Fibroblast of skin of left quadriceps (primary cell): ENCODE results near the gene GIPR.
A peak's percentile ranks its signal among the peaks of the same experiment; 100 is the strongest.
"Not testable (repeated sequence)": the region's sequence is repeated elsewhere in the genome, so short reads cannot be mapped to it uniquely, and the experiment has no call there.

Experiments
- DNase-seq, 2 experiments: peaks; one replicate each; pipeline ENCODE4 v3.0.0-alpha.2; 2013; ENCODE audit warnings: low read depth in 2 of 2

Gene GIPR, protein sequence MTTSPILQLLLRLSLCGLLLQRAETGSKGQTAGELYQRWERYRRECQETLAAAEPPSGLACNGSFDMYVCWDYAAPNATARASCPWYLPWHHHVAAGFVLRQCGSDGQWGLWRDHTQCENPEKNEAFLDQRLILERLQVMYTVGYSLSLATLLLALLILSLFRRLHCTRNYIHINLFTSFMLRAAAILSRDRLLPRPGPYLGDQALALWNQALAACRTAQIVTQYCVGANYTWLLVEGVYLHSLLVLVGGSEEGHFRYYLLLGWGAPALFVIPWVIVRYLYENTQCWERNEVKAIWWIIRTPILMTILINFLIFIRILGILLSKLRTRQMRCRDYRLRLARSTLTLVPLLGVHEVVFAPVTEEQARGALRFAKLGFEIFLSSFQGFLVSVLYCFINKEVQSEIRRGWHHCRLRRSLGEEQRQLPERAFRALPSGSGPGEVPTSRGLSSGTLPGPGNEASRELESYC

GRCh38 chr19:45667620-45668341, at the start of gene GIPR:
TSS of gene GIPR (plus strand) at chr19:45668221. CDS start at chr19:45669521, 1,300 bp downstream.
- DNase-seq = no peak

DNA sequence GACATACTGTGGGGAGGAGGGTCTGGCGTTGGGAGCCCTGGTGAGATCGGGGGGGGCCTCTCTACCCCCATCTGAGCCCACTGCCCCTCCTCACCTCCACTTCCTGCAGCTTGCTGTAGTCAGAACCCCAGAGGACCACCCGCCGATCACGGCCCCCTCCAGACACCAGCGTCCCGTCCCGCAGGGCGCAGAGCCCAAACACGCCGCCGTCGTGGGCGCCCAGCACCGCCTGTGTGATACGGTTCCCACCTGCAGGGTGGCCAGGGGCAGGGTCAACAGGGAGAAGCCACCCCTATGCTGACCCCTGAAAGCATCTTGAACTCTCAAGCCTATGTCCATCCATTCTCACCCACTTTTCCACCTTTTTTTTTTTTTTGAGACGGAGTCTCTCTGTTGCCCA, 46.6 kb upstream of the GIPR start:
- DNase-seq = no peak

DNA sequence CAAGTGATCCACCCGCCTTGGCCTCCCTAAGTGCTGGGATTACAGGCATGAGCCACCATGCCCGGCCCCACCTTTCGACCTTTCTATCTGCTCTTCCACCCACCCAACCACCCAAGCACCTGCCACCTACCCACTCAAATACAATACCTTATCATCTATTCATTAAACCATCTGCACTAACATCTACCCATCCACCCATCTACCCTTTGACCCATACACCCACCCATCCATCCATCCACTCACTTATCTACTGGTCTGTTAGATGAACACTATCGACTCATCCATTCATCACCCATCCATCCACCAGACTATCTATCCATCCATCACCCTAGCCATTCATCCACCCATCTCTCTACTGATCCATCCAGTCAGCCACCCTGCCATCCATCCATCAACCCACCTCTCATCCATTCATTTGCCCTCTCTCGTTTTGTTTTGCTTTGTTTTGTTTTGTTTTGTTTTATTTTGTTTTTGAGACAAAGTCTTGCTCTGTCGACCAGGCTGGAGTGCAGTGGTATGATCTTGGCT, 46.0 kb upstream of the GIPR start:
- DNase-seq = no peak

- no peak for DNase-seq
Observed at GRCh38 chr19:45623984-45624383, 44.0 kb upstream of the GIPR start.

GRCh38 chr19:45628219-45628618, 39.8 kb upstream of the GIPR start:
- DNase-seq = not testable (repeated sequence)

GRCh38 chr19:45629704-45630103, 38.3 kb upstream of the GIPR start:
- no peak for DNase-seq

DNA sequence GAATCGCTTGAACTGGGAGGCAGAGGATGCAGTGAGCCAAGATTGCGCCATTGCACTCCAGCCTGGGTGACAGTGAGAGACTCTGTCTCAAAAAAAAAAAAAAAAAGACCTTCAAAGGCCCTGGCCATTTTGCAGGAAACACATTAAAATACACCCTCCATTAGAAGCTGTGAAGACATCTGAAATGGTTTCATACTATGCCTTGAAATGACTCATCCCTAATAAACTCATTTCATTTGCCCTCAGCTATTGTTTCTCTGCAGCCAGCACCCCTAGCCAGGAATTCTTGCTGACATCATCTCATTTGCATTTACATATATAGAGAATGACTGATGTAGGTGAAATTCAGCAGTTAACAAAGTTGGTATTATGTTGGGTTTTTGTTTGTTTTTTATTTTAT, 37.6 kb upstream of the GIPR start:
- peak; percentile 88 to 89 for DNase-seq

DNA sequence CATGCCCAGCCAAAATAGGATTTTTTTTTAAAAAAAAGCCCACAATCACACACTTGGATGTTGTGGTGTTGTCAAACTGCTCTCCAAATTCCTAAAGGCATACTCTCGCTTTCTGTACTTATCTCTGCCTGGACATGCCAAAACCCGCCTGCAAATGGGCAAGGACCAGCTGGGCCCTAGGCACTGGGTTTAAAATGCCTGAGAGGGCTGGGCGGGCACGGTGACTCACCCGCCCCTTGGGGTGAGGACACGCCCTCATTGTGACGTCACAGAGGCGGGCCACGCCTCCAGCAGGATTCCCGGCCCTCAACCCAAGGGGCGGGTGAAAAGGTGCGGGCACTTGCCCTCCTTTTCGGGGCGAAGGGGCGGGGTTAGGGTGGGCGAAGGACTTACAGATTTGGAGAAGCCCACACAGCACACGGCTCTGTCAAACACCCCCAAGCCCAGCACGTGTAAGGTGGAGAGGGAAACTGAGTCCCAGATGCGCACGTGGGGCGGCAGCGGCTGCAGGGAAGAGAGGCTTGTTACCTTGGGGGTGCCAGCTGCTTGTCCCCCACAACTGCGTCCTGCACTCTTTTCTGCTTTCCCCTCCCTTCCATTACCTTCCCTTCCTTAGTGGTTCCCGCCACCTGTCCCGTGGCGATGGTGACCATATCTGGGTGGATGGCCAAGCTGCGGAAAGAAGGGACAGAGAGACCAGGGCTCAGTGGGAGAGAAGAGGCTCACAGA, 35.4 kb upstream of the GIPR start:
- DNase-seq = peak; percentile 53 to 57

GRCh38 chr19:45636275-45636674, 31.7 kb upstream of the GIPR start:
- no peak for DNase-seq

GRCh38 chr19:45636902-45637301, 31.1 kb upstream of the GIPR start:
- no peak for DNase-seq

- DNase-seq = no peak
Observed at GRCh38 chr19:45637890-45638667, 29.9 kb upstream of the GIPR start.

- no peak for DNase-seq
Observed at GRCh38 chr19:45638930-45639729, 28.9 kb upstream of the GIPR start, which contains the start of gene EML2. TSS of gene EML2 (minus strand) at chr19:45639397. CDS start at chr19:45639376, 21 bp downstream.

DNA sequence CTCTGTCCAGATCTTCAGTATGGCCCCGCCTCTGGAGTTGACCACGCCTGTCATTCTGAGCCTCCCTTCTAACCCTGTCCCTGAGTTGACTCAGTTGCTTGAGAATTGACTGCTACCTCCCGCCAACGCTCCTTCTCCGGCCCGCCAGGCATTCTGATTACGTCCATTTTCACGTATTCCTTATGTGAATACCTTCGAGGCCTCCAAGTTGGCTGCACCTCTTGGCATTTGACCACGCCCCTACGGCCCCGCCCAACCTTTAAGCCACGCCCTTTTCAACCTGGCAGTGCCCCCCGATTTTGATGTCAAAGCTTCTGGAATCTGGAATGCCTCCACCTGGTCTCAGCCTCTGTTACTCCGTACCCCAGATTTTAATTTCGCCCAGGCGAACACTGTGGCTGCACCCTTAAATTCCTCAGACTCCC, 27.2 kb upstream of the GIPR start:
- no peak for DNase-seq

DNA sequence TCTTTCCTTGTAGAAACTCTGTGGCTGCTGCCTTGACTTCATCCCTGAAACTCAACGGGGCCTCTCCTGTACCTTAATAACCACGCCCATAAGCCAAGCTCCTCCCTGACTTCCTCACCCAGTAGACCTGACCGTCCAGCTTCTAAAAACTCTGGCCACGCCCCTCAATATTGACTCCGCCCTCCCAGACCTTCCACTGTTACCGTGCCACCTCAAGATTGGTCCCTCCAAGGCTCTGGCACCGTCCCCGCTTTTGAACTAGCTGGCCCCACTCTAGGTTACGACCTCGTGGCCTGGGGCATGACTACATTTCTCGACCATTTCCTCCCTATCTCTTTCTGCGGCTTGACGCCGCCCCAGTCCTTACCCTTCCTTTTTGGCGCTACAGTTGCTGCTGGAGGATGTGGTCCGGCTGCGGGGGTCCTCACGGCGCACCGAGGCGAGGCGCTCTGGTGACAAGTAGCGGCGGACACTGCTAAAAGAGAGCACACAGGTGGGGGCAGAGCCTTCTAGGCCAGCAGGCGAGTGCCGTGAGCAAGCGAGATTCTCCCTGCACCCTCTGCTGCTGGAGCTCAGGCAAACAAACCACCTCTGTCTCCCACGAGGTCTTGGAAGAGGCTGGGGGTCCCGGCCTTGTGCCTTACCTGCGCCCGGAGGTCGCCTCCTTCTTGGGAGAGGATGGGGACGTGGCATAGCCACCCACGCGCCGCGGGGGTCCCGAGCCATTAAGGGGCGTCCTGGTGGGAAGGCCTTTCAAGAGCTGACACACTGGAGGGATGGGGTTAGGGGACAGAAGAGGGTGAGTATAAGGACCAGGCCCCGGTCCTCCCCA, 26.5 kb upstream of the GIPR start:
- DNase-seq = no peak

DNA sequence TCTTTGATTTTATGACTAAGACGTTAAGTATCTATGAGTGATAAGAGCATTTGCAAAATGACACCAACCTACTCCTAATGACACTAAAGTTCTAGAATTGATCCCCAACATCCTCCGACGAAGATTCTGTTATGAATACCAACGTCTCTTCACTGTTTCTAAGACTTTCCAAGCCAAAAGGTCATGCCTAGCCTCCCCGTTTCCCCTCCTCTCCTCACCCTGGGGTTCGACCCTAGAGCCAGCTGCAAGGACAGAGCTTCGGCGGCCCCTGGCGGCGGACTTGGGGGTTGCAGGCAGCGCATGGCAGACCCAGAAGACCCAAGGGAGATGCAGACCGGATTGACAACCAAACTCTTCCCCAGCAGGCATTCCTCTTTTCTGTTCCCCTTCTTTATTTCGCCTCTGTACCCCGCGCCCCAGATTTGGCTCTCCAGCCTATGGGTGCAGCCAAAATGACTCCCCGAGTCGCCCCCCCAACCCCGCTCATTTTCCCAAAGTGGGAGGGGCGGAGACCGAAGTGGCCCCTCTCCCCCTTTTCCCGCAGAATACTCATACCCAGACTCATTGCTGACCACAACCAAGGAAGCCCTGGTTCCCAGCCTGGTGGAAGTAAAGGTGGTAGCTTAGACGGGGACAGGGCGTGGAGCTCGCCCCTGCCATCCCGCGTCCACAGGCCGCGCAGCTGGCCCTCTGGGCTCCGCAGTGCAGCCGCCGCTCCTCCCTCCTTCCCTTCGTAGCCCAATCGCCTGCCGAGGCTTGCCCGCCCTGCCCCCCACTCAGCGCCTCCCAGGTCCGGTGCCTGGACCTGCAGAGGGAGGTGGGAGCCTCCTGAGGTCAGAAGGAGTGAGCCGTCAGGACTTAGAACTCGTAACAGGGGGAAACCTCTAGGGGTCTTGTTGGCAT, 24.7 kb upstream of the GIPR start:
- DNase-seq = peak; percentile 49 to 52

GRCh38 chr19:45643927-45644771, 23.9 kb upstream of the GIPR start:
- DNase-seq = no peak

- no peak for DNase-seq
Observed at GRCh38 chr19:45645068-45645630, 22.9 kb upstream of the GIPR start.
